ENCODE results near the gene TSPAN9. TPM values are rescaled to one million over a fixed set of nuclear protein-coding genes. Genes with fewer than 3 reads are reported as not detected.

The TSPAN9 gene
- total and polyA plus RNA-seq, 10 of the 15 experiments (the other 5 are each of a cell fraction or from before 2014, with no cell fraction given) = 0.03 to 1.0 (median 0.12) TPM; not detected in 5

GRCh38 chr12:3271146-3271545, 194.0 kb downstream of the TSPAN9 start:
- no peak overlapping the region for H3K9ac ChIP-seq (ENCODE audit: control insufficient read depth, insufficient read depth, low read length)
- no peaks in the 10 kb centered on the region for H3K4me1 ChIP-seq (ENCODE audit: control insufficient read depth, insufficient read depth, low read length)
- peaks cover 0 to 3% of the 10 kb centered on the region in 2 experiments; a peak in 3 of 4 replicates for H3K27me3 ChIP-seq (replicated peaks in 1 of 2; ENCODE audit: control insufficient read depth in 2 of 2, insufficient read depth in 2 of 2, low read length in 1 of 2)
- H4K20me1 ChIP-seq (ENCODE audit: control insufficient read depth, insufficient read depth) = no peaks in the 10 kb centered on the region
- H3K9me3 ChIP-seq (replicated peaks; ENCODE audit: control insufficient read depth, insufficient read depth, low read length) = no peaks in the 10 kb centered on the region
- WGBS (ENCODE audit: insufficient coverage, insufficient replicate concordance, low lambda C conversion rate, missing lambda C conversion rate) = 0% methylated on average over 1 of the region's 1 CpG
- TF ChIP-seq EED (IDR thresholded peaks at IDR 0.05; ENCODE audit: low read depth) (no peak), ZNF622 (IDR thresholded peaks at IDR 0.05) (no peak), ATF7 (IDR thresholded peaks at IDR 0.05; ENCODE audit: low read depth) (no peak), ASH2L (IDR thresholded peaks at IDR 0.05; ENCODE audit: borderline replicate concordance, low read depth) (no peak), JUNB (IDR thresholded peaks at IDR 0.05) (no peak), NFIC (IDR thresholded peaks at IDR 0.05; ENCODE audit: low read depth, low read length) (no peak), IRF3 (IDR thresholded peaks at IDR 0.05) (no peak), REST (IDR thresholded peaks at IDR 0.05; ENCODE audit: low read depth, low read length) (no peak), ZNF274 (IDR thresholded peaks at IDR 0.05; ENCODE audit: insufficient read depth, insufficient read length) (no peak), STAT3 (IDR thresholded peaks at IDR 0.05; ENCODE audit: low read depth, low read length) (no peak), POLR2A (IDR thresholded peaks at IDR 0.05; ENCODE audit: low read depth, low read length) (no peak), WRNIP1 (IDR thresholded peaks at IDR 0.05; ENCODE audit: borderline replicate concordance, low read depth, low read length) (no peak), POLR2AphosphoS5 (IDR thresholded peaks at IDR 0.05; ENCODE audit: low read length) (no peak)
- no TSS peak for BruUV-seq (replicated peaks)
- ChIA-PET RAD21 (ENCODE audit: unreplicated experiment) (no interaction called here), CTCF (interaction anchor here (2.5 kb wide), 1 partner anchor 135 kb away, joined by 7 read pairs; no protein-coding TSS in a partner anchor), POLR2A (no interaction called here), SMC1A (ENCODE audit: uncharacterized antibody, unreplicated experiment) (no interaction called here)
- FAIRE-seq (no peak), DNase-seq (ENCODE audit: low read depth, low spot score) (no peak), ATAC-seq (no peak)
- intact Hi-C loops (cut with micrococcal nuclease; ENCODE audit: unreplicated experiment) (no loop called here), in situ Hi-C loops (cut with MboI) (loop anchor here (5.0 kb wide), 2 partner anchors 139 to 194 kb away; partner anchors contain the start of gene TSPAN9)
- H2AFZ ChIP-seq (ENCODE audit: control insufficient read depth, low read depth, low read length) = no peak overlapping the region
- no peak overlapping the region for H3K4me2 ChIP-seq (ENCODE audit: control insufficient read depth, insufficient read depth)
- no peak overlapping the region for H3K27ac ChIP-seq (ENCODE audit: control insufficient read depth, insufficient read depth)
- H3K4me3 ChIP-seq = no peak overlapping the region
- no peaks in the 10 kb centered on the region for H3K36me3 ChIP-seq (ENCODE audit: control insufficient read depth in 2 of 2, insufficient read depth in 2 of 2, low read length in 1 of 2)
- H3K79me2 ChIP-seq (ENCODE audit: control insufficient read depth, insufficient read depth, low read length) = no peaks in the 10 kb centered on the region
